Smooth muscle cell of the brain vasculature (primary cell): Measurements from ENCODE around the gene CHST8.
"Not testable (repeated sequence)": the region's sequence is repeated elsewhere in the genome, so short reads cannot be mapped to it uniquely, and the experiment has no call there.

ENCODE experiments used
- DNase-seq: peaks from one replicate; pipeline ENCODE4 v3.0.0-alpha.2; 2012; ENCODE audit warnings: low read depth, low spot score

Gene CHST8

GRCh38 chr19:33618363-33618762, 3.4 kb upstream of the CHST8 start:
- DNase-seq, result not testable (repeated sequence)

- no peak for DNase-seq
These were observed 2.9 kb upstream of the CHST8 start for GRCh38 chr19:33618884-33619283.

GRCh38 chr19:33620611-33621010, 1.1 kb upstream of the CHST8 start:
- no peak for DNase-seq

GRCh38 chr19:33621065-33621785, 528 bp upstream of the CHST8 start:
- DNase-seq, result no peak

- no peak for DNase-seq
These were observed 704 bp downstream of the CHST8 start for GRCh38 chr19:33622505-33622808.

- DNase-seq, result no peak
These were observed 1.2 kb downstream of the CHST8 start for GRCh38 chr19:33622809-33623511.

GRCh38 chr19:33624586-33624985, 2.8 kb downstream of the CHST8 start:
- no peak for DNase-seq

GRCh38 chr19:33627526-33627925, 5.8 kb downstream of the CHST8 start:
- no peak for DNase-seq

GRCh38 chr19:33627962-33628839, 6.4 kb downstream of the CHST8 start:
- DNase-seq, result no peak

GRCh38 chr19:33628921-33629825, 7.4 kb downstream of the CHST8 start:
- DNase-seq, result no peak

- DNase-seq, result no peak
These were observed 8.1 kb downstream of the CHST8 start for GRCh38 chr19:33629826-33630375.

GRCh38 chr19:33630880-33631608, 9.3 kb downstream of the CHST8 start:
- no peak for DNase-seq

- DNase-seq, result no peak
These were observed 9.8 kb downstream of the CHST8 start for GRCh38 chr19:33631609-33631973.

- DNase-seq, result no peak
These were observed 12.8 kb downstream of the CHST8 start for GRCh38 chr19:33634361-33635091.

- DNase-seq, result no peak
These were observed 16.6 kb downstream of the CHST8 start for GRCh38 chr19:33638167-33639034.

- no peak for DNase-seq
These were observed 17.4 kb downstream of the CHST8 start for GRCh38 chr19:33639035-33639681.

- no peak for DNase-seq
These were observed 19.0 kb downstream of the CHST8 start for GRCh38 chr19:33640773-33641172.

- no peak for DNase-seq
These were observed 19.5 kb downstream of the CHST8 start for GRCh38 chr19:33641261-33641660.
